Activated effector memory CD4-positive, alpha-beta T cell treated with anti-CD3 and anti-CD28 coated beads, Interleukin-2, amount 50 U/mL, for 16 hours (primary cell): ENCODE measurements around the gene RPGRIP1.
"Not testable (repeated sequence)": the region's sequence is repeated elsewhere in the genome, so short reads cannot be mapped to it uniquely, and the experiment has no call there.

ENCODE experiments used
- DNase-seq: peaks from one replicate; pipeline ENCODE4 v3.0.0-alpha.2; 2020

The RPGRIP1 gene

GRCh38 chr14:21302013-21302835, 22.3 kb downstream of the RPGRIP1 start:
- DNase-seq, result no peak

- not testable (repeated sequence) for DNase-seq
Observed at GRCh38 chr14:21302836-21303140, 22.9 kb downstream of the RPGRIP1 start.

- DNase-seq, result no peak
Observed at GRCh38 chr14:21307637-21308036, 27.8 kb downstream of the RPGRIP1 start.

GRCh38 chr14:21308132-21308478, 28.2 kb downstream of the RPGRIP1 start:
- DNase-seq, result no peak

GRCh38 chr14:21308479-21309237, 28.8 kb downstream of the RPGRIP1 start:
- DNase-seq, result peak; percentile 92

GRCh38 chr14:21309238-21309636, 29.4 kb downstream of the RPGRIP1 start:
- no peak for DNase-seq

- no peak for DNase-seq
Observed at GRCh38 chr14:21309956-21310355, 30.1 kb downstream of the RPGRIP1 start.

GRCh38 chr14:21311614-21312013, 31.7 kb downstream of the RPGRIP1 start:
- DNase-seq, result no peak

- no peak for DNase-seq
Observed at GRCh38 chr14:21313512-21313911, 33.6 kb downstream of the RPGRIP1 start.

- no peak for DNase-seq
Observed at GRCh38 chr14:21317398-21317797, 37.5 kb downstream of the RPGRIP1 start.

- no peak for DNase-seq
Observed at GRCh38 chr14:21320913-21321312, 41.0 kb downstream of the RPGRIP1 start.

- DNase-seq, result no peak
Observed at GRCh38 chr14:21322716-21323115, 42.8 kb downstream of the RPGRIP1 start.

GRCh38 chr14:21326972-21327371, 47.1 kb downstream of the RPGRIP1 start:
- DNase-seq, result no peak
